Activated CD4-positive, CD25-positive, alpha-beta regulatory T cell treated with anti-CD3 and anti-CD28 coated beads, Interleukin-2, amount 50 U/mL, for 24 hours (primary cell): ENCODE results near the gene PET117.
"Not testable (repeated sequence)": the region's sequence is repeated elsewhere in the genome, so short reads cannot be mapped to it uniquely, and the experiment has no call there.

ENCODE experiments used
- ATAC-seq, 2 donors: fragments of 150-1000 bp; cut with Tn5 transposase; one replicate each; pipeline ENCODE4 v1.10.0; 2021; ENCODE audit warnings: mild to moderate bottlenecking in 1 of 2, moderate library complexity in 1 of 2

Gene PET117

GRCh38 chr20:18165553-18165952, 27.9 kb downstream of the PET117 start:
- ATAC-seq, result no peak

DNA sequence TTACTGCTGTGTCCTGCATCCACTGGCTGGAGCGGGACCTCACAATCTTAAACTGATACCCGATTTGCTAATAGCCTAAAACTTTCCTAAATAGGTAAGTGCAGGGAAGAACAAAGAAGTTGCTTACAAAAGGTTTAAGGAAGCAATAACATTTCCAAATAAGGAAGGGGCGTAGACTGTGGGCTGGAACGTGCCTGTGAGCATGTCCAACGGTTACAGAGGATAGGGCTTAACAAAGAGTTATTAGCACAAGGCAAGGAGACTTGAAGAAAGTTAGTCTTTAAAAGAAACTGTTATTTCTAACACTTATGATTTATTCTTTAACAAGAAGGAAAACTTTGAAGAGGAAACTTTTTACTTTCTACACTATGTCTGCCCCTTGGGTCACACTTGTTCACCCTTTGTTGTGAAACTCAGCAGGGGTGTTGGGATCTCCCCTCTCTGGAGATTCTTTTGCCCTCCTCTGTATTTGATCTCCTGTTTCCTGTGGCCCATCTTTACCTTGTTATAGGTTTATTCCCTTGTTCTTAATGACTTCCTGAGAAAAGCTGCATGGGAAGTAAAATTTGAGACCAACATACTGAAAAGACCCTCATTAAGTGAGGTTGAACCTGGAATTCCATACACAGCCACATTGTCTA, 28.7 kb downstream of the PET117 start:
- ATAC-seq, result no peak

DNA sequence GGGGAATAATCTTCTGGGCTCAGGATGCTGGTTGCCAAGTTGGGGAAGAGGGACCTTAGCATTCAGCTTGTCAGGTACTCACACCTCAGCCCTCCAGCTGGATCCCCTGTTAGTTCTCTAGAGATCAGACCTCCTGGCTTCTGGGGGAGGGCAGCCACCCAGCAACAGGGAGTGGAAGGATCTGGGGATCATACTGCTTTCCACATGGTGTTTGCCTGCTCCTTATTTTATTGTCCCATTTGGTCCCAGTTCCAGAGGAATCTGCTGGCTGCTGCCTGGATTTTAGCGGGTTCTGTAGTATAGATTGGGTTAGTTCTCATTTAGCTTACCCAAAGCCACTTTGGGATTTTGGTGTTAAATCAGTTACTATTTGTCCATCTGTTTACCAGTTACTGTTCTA, 29.3 kb downstream of the PET117 start:
- no peak for ATAC-seq

GRCh38 chr20:18172379-18172778, 34.7 kb downstream of the PET117 start:
- ATAC-seq, result no peak

- no peak for ATAC-seq
Measured at GRCh38 chr20:18174906-18175683, 37.4 kb downstream of the PET117 start.

- no peak for ATAC-seq
Measured at GRCh38 chr20:18176318-18176785, 38.7 kb downstream of the PET117 start.

GRCh38 chr20:18180366-18180765, 42.7 kb downstream of the PET117 start:
- not testable (repeated sequence) for ATAC-seq

GRCh38 chr20:18180815-18181214, 43.2 kb downstream of the PET117 start:
- no peak for ATAC-seq

GRCh38 chr20:18187020-18187419, 49.4 kb downstream of the PET117 start:
- no peak for ATAC-seq

- no peak for ATAC-seq
Measured at GRCh38 chr20:18188434-18188833, 50.8 kb downstream of the PET117 start.

- ATAC-seq, result no peak
Measured at GRCh38 chr20:18190338-18191233, 52.9 kb downstream of the PET117 start.

DNA sequence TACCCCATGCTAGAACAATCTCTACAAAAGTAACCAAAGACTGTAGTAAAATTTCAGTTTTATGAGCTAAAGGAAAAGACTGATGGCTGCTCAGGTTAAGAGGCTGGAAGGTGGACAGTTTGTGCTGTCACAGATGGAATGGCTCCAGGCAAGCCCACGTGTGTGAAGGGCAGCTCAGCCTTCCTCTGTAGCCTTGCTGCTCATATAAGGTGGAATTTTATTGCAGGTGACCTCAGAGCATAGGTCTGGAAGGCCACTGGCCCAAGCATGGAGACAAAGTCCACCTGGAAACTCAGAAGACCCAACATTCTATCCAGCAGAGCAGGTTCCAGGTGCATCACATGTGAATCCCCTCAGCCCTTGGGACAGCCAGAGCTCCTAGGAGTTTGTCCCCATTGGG, 53.6 kb downstream of the PET117 start:
- ATAC-seq, result no peak
